GM18511 (cell line): ENCODE measurements around the gene LHPP.
A peak's percentile ranks its signal among the peaks of the same experiment; 100 is the strongest.

Source experiments
- ATAC-seq: cut with Tn5 transposase; IDR thresholded peaks from one replicate; pipeline ENCODE4 v1.9.1; 2021; ENCODE audit warnings: mild to moderate bottlenecking, moderate library complexity; ENCODE audit not compliant: unreplicated experiment

The LHPP gene

DNA sequence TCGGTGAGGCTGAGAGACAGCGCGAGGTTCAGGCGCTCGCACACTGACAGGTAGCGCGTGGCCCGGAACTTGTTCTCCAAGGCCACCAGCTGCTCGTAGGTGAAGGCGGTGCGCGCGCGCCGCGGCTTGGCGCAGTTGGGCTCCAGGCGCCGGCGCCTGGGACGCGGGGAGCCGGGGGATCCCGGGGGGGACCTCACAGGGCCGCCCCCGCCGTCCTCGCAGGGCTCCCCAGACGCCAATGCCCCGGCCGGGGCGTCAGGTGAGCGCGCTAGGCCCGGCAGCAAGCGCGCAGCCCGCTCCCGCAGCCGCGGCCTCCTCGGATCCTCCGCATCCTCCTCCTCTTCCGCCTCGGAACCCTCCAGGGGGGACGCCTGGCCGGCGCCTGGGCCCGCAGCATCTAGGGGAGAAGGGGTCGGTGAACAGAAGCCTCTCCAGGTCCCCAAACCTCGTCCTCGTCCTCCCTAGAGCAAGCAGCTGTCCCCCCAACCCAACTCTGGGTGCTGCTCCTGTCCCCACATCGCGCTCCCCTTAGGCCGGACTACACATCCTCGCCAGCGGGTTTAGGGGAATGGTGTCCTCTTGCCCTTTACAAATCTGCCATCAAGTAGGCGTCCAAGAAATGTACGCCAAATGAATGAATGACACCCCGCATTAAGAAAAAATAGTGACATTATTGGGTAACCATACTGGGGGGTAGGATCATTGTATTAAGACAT lies 13.7 kb upstream of the LHPP start:
- ATAC-seq = no peak

DNA sequence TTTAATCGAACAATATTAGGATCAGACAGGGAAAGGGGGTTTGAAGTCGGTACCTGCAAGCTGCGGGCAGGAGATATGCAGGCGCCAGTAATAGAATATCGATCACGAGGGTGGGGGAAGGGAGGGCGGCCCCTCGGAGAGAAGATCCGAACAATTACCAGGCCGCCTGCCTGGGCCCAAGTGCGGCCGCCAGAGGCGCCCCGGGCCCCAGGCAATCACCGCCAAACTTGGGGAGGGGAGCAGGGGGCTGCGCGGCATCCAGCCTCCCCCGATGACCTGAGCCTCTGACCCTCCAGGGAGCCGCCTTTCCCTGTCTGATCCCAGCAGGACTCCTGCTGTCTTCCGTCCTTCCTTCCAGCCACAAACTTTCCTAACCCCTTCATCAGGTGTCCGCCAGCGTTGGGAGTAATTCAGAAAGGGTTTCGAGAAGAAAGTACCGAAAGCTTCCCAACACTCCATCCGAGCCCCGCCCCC lies 12.9 kb upstream of the LHPP start:
- ATAC-seq = no peak

DNA sequence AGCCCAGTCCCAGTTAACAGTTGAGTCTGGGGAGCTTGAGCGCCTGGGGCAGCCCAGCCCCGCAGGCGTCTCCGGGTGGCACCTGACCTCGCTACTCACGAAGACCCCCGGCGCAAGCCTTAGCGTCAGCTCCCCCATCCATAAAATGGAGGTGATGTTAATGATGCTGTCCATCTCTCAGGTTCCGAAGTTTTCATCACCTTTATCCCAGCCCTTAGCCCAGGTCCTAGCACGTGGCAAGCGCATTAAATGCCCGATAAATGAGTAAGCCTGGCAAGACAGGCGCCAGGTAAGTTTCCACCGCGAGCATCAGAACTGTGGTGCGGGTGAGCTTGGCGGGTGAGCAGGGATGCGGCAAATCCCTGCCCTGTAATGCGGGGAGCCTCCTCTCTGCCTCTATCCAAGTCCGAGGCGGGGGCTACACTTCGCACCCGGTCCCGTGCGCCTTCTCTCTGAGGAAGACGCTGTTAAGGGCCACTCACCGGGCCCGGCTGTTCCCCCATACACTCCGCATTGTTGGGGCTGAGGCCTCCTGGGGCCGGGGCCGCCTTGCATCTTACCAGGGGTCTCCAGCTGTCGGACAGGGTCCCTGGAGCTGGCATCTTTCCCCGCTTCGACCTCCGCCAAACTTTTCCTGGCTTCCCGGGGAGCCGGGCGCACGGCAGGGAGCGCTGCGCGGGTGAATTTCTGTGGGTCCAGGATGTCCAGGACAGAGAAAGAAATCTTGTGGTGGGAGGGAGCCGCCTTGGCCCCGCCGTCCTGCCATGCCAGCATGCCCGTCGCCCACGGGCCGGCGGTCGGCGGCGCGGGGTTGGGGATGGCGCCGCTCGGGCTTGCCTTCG lies 12.2 kb upstream of the LHPP start:
- ATAC-seq = no peak

DNA sequence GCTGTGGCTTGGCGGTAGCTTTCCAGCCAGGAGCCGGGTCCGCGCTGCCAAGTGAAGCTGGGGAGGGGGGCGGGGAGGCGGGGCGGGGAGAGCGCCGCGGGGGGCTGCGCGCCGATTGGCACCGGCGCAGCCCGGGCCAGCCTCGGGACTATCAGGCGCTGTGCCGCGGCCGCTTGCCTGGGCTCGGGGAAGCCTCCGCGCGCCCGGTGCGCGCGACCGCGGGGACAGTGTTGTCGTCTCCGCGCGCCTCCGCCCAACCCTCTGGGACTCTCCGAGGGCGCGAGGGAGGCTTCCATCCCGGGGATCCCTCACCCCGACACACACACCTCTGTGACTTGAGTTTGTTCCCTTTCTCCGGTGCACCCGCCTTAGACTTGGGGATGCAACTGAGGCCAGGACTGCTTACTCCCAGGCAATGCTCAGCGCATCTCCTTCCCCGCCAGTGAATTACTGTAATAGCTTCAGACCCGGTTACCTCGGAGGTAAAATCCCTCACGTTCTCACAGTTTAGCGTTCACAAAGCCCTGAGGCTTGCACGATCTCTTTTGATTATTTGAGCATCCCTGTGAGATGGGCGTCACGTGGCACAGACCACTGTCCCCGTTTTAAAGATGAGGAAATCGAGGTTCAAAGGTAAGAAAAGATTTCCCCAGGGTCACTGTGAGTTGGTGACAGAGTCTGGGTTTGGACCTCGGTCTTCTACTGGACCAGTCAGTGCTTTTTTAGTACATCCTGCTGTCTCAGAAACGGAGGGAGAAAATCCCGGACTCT lies 11.4 kb upstream of the LHPP start, which contains the start of gene NKX1-2:
Gene NKX1-2, minus strand, starts transcription at position 24 of the 771 bp plus-strand sequence. CDS start 92 bp downstream, outside the sequence.
- no peak for ATAC-seq

DNA sequence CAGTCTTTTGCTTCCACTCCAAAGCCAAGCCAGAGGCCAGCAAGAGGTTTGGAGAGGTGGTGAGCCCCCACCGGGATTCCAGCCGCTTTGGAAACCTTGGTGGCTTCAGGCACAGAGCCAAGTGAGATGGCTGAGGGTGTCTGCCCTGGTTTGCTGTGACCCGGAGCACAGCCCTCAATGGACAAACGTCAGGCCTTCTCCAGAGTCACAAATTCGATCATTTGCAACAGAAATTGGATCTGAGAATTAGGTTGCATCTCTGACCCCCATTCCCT lies 10.9 kb upstream of the LHPP start:
- no peak for ATAC-seq

DNA sequence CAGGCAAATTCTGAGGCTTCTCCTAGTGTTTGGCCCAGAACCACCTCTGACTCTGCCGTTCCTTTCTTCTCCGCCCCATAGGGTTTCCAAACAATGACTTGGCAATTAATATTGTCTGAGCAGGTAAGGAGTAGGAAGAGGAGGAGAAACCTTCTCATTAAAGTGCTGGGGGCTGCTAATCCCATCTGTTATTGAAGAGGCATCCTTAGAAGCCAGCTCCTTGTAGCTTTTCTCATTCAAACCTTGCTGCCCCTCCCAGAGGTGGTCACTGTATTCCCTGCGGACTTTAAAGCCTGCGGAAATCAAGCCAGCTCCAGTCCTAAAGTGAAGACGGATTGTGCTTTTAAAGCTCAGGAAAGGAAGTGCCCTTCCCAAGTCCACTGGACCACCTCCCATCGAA lies 10.3 kb upstream of the LHPP start:
- ATAC-seq = no peak

DNA sequence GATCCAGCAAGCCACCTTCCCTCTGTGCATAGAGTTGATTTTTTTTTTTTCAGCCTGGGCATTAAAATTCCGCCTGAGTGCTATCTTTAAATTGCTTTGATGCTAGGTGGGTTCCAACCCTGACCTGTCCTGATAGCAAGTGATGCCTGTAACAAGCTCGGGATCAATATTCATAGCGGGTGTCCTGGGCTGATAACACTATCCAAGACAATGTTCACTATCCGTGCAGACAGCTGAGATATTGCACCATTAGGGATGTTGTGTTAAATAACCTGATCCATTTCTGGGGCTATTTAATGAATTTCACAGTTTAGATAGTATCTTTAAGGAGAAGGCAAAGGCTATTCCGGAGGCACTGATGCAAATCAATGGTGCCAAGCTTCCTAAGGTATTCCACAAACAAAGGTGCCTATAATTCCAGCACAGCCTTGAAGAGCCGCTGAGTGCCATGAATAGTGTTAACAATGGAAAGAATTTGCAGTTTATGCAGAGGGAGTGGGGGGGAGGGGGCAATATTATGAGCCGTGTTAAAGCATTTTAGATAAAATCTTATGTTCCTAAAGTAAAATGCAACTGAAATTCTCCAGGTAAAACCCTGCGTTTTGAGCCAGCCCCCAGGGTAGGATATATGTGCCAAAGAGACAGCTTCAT lies 7.5 kb upstream of the LHPP start:
- no peak for ATAC-seq

DNA sequence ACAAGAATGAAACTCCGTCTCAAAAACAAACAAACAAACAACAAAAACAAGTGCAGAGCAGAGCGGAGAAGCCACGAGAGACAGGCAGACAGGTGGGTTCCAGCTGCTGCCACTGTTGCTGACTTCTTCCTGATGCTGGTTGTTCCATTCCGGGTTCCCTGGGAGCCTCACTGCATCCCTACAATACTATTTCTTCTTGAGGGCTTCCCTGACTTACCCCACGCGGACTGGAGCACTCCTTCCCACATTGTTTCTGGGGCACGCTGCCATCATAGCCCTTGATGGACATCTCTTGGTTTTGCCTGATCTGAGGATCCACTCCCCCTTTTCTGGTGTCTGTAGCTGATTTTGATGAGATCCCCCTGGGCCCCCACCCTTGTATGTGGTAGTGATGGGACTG lies 6.2 kb upstream of the LHPP start:
- ATAC-seq = no peak

DNA sequence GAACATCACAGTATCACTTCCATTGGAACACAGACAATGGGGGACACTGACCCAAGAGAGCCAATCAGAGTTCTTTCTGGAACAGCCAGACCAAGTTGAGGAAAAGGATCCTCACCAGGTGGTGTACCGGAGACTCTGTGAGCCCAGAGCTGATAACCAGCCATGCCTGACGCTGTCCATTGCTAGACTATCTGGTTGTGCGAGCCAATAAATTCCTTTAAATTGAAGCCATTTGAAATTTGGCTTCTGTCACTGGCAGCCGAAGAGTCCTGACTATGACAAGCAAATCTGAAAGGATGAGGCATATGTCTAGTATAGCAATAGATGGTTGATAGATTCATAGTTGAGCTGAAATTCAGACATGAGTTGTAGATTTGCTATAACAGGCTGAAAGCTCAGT lies 3.1 kb upstream of the LHPP start:
- ATAC-seq = no peak

DNA sequence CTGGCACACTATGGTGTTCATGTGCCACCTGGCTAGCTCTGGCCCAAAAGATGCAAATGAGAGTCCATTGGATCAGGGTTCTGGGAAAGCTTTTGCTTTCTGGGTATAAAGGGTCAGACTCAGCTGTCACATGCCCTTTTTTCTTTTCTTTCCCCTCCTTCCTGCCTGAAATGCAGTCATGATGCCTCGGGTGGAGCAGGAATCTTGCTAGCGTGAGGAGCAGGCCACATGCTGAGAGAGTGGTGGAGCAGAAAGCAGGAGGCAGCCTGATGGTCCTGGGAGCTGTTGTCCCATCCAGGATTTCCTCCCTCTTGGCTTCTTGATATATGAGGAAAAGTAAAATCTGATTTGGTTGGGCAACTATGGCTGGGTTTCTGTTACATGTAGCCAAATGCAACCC lies 2.7 kb upstream of the LHPP start:
- ATAC-seq = no peak

DNA sequence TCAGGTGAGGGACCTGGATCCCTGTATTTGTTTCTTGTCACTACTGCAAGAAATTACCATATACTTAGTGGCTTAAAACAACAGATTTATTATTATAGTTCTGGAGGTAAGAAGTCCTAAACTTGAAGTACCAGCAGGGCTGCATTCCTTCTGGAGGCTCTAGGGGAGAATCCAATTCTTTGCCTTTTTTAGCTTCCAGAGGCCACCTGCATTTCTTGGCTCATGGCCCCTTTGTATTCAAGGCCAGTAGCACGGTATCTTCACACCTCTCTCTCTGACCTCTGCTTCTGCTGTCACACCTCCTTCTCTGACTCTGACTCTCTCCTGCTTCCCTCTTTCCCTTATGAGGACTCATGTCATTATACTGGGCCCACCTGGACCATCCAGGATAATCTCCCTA lies 2.2 kb upstream of the LHPP start:
- no peak for ATAC-seq

DNA sequence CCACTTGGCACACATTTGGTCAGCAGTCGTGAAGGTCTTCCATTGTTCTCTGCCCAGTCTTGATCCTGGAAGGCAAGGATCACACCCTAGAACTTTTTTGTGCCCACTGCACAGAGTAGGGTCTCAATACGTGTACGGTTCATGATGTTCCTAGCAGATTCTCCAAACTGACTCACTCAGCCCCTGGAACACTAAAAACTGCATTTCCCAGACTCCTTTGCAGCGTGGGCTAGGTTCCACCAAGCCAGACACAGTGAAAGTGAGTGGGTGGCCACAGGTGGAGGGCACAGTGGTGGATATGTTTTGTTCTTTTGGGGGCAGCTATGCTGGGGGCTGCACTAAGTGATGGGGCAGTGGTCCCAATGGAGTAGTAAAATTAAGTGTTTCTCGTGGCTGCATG lies 1.5 kb upstream of the LHPP start:
- no peak for ATAC-seq

DNA sequence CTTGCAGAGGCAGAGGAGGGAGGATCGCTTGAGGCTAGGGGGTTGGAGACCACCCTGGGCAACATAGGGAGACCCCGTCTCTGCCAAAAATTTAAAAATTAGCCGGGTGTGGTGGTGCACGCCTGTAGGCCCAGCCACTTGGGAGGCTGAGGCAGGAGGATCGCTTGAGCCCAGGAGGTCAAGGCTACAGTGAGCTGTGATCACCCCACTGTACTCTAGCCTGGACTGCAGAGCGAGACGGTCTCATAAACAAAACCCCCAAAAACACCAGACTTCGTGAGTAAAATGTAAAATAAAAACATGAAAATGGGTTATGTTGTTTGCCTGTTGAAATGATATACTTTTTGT lies 699 bp downstream of the LHPP start:
- no peak for ATAC-seq

DNA sequence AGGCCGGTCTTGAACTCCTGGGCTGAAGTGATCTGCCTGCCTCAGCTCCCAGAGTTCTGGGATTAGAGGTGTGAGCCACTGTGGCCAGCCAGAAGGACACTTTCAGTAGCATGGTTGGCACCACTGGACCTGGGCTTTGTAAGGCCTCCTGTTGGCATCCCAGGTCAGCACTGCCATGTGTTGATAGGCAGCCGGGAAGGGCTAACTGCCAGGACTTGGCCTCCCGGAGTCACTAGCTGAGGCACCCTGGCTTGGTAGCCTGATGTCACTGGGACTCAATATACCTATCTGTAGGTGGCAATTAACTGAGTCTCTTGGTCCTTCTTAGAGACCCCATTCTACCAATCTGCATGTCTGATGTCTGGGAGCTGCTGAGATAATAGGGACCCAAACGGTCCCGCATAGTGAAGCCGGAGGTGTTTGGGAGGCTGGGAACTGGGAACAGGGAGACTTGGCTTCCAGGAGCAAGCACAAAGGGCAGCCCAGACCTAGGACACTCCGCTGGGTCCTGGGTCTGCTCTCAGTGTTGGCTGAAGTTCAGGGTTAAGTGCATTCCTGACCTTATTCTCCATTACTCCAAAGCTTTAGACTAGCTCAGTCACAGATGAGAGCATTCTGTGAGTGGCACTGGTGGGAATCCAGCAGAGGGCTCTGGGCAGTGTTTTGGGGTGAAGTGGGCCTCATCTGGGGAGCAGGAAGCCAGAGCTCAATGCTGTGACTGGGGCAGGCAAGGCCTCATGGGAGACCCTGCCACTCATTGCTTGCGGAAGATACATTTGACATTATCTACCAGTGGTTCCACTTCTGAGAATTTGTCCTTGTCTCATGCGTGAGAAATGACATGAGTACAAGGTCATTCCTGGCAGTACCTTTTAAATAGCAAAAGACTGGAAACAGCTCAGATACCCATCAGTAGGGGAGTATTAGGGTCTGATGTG lies 2.7 kb downstream of the LHPP start:
- ATAC-seq = no peak

DNA sequence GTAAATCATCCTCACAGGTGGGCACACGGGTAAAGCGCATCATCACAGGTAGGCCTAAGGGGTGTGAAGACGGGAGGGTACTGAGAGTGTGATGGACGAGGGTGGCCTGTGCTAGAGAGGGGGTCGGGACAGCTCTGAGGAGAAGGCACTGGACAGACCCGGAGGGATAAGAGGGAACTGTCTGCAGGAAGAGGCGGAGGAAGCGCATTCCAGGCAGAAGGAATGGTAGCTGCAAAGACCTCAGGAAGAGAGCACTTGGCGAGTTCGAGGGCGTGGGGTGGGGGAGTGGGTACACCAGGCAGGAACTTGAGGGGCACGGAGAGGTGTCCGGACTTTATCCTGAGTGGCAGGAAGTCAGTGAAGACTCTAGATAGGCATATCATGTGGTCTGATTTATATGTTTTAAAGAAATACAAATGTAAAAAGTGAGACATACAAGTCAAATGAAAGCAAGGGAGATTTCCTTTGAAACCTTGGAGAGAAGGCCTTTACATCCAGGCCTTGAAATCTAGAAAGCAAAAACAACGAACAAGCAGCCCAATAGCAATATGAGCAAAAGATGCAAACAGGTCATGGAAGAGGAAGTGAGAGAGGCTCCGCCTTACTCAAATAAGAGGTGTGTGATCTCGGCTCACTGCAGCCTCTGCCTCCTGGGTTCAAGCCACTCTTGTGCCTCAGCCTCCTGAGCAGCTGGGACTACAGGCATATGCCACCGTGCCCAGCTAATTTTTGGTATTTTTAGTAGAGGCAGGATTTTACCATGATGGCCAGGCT lies 3.6 kb downstream of the LHPP start:
- ATAC-seq = peak; percentile 46

DNA sequence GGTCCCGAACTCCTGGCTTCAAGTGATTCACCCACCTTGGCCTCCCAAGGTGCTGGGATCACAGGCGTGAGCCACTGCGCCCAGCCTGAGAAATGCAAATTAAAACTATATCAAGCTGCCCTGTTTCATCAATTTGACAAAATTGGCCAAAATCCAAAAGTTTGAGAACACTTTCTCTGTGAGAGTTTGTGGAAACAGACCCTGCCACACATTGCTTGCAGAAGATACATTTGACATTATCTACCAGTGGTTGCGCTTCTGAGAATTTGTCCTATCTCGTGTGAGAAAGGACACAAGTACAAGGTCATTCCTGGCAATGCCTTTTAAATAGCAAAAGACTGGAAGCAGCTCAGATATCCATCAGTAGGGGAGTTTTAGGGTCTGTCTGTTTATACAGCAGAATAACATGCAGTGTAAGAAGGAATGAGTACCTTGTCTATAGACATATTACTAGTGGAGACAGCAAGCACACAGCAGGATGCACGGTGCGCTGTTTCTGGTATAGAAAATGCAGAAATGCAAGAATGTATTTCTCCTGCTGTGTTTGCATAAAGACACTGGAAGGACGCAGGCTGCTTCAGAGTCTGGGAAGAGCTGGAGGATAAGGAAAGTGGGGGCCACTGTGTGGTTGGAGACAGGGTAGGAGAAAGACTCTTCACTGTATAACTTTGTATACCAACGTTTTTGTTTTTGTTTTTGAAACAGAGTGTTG lies 4.3 kb downstream of the LHPP start:
- no peak for ATAC-seq

DNA sequence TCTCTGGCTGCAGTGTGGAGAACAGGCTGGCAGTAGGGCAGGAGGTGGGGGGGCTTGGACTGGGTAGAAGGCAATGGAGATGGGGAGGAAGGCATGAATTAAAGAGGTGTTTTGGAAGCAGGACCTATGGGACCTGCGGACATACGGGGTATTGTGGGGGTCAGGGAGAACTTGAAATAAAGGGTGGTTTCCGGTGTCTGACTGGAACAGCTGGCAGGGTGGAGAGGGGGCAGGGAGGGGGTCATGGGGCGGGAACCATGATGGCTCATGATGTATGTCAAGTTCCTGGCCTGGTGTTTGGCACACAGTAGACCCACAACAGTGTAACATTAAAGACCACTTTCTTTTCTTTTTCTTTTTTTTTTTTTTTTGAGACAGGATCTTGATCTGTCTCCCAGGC lies 5.5 kb downstream of the LHPP start:
- no peak for ATAC-seq

DNA sequence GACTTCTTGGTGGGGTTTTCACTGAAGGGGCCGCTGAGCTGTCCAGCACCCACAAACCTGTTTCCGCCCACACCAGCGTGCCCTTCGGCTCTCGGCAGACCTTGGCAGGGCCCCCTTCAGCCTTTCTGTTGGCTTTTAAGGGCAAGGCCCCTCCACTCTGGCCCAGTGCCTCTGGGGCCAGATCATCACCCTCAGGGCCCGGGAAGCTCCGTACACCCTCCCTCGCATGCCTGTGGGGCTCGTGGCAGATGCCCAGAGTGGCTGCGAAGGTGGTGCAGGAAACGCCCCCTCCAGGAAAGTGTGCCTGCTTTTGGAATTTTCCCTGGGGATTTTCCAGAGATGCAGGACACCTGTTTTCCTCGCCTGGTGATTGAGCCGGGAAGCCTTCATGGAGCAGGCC lies 7.0 kb downstream of the LHPP start:
- no peak for ATAC-seq

DNA sequence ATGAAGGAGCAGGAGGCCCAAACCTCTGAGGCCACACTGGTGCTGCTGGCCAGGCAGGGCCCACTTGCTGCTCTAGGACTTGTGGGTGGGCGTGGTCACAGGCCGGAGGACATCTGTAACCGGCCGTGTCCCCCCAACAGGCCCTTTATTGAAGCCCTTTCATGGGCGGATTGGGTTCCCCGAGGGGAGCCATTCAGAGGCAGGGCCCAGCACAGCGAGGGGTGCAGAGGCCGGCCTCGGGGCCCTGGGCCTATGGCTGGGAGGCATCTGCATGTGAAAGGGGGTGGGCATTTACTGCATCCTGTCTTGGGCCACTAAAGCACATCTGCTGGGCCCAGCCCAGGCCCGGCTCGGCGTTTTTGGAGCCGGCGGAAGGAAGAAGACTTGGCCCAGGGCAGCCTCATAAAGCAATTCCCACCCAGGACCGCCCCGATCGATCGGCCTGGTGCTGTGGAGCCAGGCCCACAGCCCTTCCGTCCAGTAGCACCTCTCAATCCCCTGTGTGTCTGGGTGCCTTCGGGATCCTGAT lies 8.4 kb downstream of the LHPP start:
- no peak for ATAC-seq
